Endometrium (tissue), 2 donors: ENCODE measurements around the gene SFTPB.
A peak's percentile ranks its signal among the peaks of the same experiment; 100 is the strongest.
"Not testable (repeated sequence)": the region's sequence is repeated elsewhere in the genome, so short reads cannot be mapped to it uniquely, and the experiment has no call there.

Experiments used
- FAIRE-seq: peaks from 2 replicates; lab custom pipeline; 2012; peaks lifted over from hg19 to GRCh38; lab: Jason Lieb, UNC
- donor health status: control.
- donor health status: control.

The SFTPB gene

DNA sequence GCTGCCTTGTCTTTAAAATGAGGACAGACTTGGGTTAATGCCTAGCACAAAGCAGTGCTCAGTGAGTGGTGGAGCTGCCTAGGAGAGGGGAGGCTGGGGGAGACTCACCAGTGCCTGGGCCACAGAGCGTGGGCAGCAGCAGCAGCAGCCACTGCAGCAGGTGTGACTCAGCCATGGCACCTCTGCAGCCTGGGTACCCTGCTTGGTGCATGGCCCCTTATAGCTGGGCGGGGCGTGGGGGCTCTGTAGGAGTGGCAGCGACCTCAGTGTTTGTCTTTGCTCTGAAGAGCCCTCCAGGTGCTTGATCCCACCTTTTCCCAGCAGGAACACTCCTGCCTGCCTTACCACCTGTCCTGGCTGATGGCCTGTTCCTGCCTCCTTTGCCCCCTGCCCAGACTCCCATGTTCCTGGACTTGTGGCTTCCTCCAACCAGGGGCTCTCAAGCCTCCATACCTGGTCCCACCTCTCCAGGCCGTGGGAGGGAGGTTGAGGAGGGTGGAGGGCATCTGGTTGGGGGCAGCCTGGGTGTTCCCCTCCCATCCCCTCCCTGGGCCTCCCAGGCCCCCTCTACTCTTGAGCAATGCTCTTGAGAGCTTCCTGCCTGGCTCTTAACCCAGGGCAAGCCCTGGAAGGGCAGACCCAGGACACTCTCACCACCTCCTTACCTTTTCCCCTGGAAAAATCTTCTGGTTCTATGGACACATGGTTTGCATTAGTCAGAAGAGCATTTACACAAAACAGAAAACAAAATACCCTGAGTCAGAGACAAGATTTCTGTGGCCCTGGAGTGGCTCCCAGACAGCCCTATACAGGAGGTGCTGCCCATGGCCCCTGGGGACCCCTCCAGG, at the start of gene SFTPB:
Gene SFTPB (minus strand): TSS at position 191 of the 848 bp plus-strand sequence. CDS start 16 bp downstream, at position 175.
- FAIRE-seq, result no peak

DNA sequence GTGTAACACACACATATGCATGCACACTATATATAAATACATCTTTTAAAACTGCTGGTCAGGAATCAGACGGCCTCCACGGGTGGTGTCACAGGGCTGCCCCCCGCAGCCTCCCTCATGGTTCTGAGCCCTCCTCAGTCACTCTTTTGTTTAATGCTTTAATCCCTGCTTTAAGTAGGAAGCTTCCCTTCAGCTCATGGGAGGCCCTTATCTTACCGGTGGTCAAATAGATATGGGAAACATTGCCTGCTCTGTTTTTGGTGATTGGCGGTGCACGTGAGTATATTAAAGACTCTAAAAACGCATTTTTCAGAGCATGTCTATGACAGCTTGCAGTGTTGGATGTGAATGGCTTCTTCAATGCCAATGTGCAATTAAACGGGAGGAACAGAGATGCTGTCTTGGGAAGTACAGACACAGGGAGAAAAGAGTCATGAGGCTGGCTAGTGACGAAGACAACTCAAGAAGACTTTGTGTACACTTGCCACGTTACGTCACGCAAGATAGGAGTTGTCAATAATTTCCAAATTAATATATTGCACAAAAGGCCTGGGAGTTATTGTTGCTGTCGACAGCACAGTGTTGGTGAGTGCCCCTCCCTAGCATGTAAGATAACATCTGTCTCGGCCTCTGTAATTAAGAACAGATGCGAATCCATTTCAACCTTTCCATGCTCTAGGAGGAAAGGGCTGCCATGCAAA, 49.5 kb upstream of the SFTPB start:
- no peak for FAIRE-seq

DNA sequence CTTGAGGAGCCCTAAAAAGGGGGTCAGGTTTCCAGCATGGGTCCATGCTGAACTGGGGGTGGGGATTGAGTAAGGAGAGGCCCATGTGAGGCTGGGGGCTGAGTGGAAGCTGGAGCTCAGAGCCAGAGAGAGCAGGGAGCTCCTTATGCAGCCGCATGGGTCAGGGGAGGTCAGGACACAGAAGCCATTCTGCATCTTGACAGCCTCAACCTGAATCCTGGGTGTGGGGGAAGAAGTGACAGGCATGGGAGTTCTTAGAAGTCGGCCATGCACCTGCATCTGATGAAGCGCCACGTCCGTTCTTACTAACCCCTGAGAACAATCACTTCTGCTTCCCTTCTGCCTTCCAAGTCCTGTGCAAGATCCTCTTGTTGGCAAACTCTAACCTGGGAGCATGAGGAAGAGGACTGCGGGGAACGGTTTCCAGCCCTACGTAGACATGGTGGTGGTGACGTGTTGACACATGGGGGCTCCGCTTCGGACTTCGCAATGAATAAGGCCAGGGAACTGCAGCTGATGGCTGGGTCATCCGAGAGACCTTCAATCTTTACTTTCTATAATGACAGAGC, 48.4 kb upstream of the SFTPB start:
- FAIRE-seq, result no peak

DNA sequence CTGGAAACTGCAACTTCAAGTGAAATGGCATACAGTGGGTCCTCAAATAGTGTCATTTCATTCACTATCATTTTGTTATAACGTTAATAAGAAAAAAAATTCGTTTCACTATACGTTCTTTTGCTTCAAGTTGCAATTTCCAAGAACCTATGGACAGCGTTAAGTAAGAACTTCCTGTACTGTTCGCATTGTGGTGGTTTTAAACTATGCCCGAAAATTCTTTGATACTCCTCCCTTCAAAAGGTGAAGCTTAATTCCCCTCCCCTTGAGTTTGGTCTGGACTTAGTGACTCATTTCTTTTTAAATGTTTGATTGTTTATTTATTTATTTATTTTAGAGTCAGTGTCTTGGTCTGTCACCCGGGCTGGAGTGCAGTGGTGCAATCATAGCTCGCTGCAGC, 46.8 kb upstream of the SFTPB start:
- no peak for FAIRE-seq

DNA sequence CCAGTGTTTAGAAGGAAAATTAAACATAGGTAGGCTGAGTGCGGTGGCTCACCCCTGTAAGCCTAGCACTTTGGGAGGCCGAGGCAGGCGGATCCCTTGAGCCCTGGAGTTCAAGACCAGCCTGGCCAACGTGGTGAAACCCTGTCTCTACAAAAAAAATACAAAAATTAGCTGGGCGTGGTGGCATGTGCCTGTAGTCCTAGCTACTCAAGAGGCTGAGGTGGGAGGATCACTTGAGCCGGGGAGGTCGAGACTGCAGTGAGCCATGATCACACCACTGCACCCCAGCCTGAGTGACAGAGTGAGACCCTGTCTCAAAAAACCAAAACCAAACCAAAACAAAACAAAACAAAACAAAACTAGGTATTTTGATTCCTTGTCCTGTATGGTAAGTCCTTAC, 46.4 kb upstream of the SFTPB start:
- FAIRE-seq, result not testable (repeated sequence)

DNA sequence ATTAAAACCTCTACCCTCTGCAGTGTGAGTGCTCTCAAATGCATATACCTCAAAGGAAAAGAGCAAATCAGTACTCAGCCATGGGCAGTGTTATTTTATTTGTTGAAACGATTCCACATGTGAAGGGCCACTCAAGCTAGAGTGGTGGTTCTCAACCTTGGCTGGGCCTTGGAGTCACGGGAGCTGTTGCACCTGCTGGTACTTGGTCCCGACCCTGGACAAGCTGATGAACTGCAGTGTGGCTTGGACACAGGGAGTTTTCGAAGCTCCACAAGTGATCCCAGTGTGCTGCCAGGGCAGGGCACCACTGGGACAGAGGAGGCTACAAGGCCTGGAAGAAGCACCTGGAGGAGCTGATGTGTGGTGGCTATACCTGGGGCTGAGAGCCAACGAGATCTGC, 45.8 kb upstream of the SFTPB start:
- no peak for FAIRE-seq

DNA sequence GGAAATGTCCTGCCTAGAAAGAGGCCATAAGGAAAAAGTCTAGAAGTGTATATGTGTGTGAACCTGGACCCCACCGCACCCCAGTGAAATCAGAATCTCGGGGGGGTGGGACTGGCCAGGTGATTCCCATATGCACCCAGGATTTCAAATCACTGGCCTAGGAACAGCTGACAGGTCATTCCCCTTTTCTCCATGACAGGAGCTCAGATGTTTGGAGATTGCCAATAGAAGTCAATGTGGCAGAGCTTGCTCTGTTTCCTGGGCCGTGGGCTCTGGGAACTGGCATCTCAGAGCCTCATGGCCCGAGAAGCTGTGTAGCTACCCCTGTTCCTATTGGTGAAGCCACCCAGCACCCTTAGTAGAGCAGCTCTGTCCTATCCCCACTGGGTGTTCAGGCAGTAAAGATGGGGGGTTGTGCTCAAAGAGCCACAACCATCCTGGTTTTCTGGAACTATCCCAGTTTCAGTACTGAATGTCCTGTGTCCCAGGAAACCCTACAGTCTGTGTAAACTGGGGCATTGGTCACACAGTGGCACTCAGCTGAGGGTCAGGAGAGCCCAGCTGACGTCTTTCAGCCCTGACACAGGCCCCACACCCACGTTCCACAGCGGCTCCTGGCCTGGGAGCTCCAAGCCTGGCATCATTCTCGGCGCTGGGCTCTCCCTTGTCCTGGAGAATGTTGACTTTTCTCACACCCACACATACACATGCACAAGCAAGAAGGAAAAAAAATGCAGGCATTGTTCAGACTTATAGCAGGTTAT, 45.0 kb upstream of the SFTPB start:
- FAIRE-seq, result no peak

DNA sequence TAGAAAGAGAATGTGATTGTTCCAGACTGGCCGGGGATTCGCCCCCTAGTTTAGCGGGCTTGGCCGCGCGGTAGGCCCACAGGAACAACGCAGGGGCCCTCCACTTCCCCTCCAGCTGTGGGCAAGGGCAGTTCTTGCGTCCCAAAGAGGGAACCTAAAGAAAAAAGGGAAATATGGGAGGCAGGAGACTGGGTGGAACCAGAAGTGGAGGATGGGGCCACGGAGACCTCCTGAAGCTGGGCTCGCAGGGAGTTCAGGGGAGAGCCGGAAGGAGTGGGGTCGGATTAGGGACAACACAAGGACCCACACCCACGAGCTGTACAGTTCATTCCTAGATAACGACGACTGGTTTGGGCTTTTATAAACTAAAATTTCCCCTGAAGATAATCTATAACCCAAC, 44.3 kb upstream of the SFTPB start:
- no peak for FAIRE-seq

DNA sequence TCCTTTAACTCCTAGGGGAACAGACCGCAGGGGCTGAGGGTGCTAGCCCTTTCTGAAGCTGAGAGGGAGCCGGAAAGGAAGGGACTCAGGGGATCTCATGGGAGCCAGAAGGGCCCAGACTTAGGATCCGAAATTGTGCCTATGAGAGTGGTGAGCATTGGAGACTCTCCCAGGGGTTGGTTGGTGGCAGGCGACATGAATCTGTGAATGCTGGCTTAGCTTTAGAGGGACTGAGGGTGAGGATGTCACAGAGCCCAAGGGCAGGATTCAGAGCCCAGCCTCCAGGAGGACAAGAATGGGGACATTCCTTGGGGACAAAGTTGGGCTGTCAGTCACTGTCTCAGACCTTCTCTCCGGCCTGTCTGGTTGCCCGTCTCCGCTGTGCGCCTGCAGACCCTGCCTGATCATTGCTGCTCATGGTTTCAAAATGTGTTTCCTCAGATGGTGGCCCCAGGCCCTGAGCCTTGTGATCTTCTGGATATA, 43.6 kb upstream of the SFTPB start:
- FAIRE-seq, result no peak

DNA sequence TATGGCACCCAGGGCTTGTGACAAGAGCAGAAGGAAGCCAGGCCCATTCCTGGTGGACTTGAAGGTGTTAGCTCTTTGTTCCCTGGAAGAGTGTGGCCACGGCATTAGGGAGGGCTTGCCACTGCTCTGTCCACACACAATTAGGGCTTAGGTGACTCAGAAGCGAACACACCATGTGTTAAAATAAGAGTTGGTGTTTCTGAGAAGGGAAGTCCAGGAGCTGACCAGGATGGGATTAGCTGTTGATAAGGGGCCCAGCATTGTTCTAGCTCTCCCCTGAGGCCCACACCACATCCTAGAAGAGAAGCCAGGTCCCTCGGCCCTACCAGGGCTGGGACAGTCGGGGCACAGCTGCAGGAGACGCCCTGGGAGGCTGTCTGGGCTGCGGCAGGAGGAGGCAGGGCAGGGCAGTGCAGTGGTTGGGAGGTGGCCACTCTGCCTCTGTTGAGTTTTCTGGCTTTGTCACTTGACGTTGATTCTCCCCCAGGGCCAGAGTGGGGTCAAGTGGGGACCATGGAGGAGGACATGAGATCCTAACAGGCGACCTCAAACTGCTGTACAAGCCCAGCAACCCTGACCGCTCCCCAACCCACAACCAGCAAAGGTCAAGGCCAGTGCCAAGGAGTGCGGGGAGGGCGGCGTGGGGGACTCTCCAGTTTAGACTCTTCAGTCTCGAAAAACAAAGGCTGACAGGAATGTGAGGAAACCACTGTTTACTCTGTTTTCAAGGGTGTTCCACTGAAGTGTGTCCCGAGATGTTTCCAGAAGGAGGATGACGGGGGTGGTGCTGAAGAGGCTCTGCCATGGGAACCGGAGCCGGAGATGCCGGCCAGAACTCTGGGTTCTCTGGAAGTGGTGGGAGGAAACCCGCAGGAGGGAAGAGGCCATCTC, 42.9 kb upstream of the SFTPB start:
- FAIRE-seq, result no peak

DNA sequence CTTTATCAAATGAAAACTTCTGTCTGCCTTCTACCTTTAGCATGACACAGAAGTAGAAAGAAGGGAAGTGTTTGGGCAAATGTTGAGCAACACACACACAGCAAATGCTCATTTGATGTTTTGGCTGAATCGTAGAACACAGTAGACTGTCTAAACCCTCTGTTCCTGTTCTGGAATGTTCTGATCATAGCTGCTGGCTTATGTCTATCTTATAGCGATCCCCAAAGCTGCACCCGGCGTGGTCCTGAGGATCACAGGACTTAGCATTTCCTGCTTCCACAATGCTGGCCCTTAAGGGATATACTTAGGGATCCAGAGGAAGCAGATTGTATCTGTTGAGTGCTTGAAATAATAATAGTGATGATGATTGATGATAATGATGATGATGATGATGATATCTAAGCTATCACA, 41.4 kb upstream of the SFTPB start:
- no peak for FAIRE-seq

DNA sequence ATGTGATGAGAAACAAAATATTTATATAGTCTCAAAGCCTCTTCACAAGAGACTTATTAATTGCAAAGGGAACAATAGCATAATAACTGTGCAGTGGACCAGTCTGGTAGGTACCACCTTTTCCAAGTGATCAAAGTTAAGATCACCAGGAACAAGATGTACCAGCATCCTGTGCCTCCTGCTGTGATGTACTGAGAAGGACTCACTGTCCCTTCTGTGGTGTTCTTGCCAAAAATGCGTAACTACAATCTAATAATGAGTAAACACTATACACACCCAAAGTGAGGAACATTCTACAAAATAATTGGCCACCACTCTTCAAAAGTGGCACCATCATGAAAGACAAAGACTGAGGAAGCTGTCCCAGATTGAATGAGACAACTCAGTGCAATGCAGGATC, 40.6 kb upstream of the SFTPB start:
- FAIRE-seq, result no peak

DNA sequence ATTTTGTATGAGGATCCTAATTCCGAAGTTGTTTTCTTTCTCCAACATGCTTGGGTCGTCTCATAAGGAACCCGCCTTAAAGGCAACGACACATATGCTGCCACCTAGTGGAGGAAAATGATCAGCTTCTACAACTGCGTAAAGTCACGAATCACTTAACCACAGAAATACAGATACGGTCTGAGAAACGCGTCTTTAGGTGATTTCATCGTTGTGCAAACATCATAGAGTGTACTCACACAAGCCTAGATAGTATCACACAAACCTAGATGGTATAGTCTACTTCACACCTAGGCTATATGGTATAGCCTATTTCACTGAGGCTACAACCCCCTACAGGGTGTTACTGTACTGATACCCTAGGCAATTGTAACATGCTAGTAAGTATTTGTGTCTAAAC, 39.3 kb upstream of the SFTPB start:
- FAIRE-seq, result peak; percentile 72

DNA sequence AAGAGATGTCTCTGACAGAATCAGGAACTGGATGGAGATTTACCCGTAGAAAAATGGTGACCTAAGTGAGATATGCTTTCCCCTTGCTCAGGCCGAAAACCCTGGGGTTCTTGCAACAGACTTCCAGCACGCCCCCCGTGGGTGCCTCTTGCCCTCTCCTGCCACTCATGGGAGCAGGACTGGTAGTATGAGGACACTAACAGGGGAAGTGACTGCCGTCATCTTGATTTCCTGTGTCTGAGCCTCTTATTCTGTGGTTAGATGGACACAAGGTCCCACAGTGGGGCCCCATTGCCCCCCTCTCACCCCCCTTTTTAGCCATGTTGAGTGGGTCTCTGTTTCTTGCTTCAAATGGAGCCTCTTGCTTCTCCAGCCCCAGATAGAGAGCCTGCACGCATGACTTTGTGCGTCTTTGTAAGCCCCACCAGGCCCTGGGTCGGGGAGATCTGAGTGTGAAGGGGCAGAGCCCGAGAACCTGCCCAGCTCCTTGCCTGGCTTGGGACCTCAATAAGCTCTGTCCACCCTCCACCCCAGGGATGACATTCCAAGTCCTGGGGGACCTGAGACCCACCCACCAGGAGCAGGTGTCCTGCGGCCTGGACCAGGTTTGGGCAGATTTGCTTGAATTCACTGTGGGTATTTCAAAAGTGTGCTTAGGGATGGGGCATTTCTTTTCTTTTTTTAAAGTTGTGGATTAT, 38.7 kb upstream of the SFTPB start:
- no peak for FAIRE-seq

DNA sequence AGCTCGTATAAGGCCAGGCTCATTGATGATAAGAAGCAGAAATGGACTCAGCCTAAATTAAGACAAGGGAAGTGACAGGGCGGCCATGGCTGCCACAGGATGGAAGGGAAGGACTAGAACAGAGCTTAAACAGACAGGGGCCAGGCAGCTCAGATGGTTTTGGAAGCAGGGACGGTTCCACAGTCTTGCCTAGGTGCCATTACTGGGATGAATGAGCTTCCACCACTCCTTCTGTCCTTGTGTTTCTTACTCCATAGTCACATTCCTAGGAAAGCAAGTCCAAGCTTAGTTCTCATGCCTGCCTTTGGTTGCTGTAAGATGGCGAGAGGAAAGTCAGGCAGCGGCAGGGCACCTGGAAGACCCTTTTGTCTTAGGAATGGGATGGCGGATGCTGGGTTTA, 38.1 kb upstream of the SFTPB start:
- no peak for FAIRE-seq

DNA sequence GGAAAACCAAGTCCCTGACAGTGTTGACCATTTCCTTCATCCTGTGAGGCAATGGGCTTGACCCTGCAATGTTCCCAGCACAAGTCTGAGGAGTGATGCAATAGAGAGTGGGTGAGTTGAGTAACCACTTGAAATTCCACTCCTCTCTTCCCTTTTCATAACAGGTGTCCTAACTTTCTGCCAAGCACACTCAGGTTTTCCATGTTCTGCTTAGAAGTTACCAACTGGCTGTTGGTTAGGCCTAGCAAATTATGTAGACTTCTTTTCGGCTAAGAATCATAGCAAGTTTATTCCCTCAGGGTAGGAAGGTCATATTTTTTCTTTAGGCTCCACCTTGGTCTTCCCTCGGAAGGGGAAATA, 37.7 kb upstream of the SFTPB start:
- FAIRE-seq, result no peak

DNA sequence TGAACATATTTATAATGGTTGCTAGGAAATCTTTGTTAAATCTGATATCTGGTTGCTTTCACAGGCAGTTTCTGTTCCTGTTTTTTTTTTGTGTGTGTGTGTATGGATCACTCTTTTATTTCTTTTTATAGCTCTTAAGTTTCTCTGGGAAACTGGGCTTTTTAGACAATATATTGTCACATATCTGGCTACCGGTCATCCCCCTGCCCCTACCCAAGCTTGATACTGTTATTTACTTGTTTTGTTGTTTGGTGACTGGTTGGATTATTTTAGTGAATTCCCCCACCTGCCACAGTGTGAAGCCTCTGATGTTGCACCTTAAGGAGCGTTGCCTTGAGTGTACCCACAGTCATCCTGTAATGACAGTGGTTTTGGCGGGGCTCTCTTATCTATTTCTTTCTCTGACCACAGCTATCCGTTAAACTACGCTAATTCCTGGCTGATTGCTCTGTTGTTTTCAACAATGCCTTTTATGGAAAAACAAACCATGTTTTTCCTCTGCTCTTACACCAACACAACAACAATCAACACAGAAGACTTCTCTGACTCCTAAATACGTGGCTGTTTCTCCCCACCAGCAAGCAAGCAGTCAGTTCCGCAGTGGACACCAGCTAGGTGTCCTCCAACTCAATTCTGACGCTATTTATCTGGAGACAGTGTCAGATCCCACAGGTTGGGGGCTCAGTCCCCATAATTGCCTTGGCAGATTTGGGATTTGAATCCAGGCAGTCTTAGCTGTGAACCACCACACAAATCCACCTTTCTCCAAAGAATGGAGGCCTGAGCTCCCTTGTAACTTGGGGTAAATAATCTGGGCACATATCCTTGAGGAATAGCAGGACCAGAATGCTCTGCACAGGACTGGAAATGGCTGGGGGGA, 37.0 kb upstream of the SFTPB start:
- no peak for FAIRE-seq

DNA sequence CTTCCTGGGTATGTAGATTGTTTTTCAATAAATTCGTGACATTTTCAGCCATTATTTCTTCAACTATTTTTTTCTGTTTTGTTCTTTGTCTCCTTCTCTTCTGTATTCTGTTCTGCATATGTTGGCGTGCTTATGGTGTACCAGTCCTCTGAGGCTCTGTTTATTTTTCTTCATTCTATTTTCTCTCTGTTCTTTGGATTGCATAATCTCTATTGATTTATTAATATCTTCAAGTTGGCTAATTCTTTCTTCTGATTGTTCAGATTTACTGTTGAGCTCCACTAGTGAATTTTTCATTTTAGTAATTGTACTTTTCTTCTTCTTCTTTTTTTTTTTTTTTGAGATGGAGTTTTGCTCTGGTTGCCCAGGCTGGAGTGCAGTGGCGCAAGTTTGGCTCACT, 36.0 kb upstream of the SFTPB start:
- FAIRE-seq, result no peak

DNA sequence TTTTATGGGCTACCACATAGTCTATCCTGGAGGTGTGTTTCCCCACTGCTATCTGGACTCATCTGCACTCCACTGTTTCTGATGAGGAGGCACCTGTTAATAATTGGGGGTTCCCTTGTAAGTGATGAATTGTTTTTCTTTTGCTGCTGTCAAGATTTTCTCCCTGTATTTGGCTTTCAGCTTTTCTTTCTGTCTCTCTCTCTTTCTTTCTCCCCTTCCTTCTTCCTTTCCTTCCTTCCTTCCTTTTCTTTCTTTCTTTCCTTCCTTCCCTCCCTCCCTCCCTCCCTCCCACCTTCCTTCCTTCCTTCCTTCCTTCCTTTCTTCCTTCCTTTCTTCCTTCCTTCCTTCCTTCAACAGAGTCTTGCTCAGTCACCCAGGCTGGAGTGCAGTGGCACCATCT, 35.3 kb upstream of the SFTPB start:
- no peak for FAIRE-seq

DNA sequence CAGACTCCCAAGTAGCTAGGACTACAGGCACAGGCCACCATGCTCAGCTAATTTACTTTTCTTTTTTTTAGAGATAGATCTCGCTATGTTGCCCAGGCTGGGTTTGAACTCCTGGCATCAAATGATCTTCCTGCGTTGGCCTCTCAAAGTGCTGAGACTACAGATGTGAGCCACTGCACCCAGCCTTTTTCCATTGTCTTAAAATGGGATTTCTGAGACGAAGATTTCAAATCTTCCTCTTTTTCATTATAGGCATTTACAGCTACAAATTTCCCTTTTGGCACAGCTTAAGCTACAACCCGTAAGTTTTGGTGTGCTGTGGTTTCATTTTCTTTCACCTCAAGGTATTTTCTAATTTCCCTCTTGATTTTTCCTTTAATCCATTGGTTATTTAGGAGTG, 34.8 kb upstream of the SFTPB start:
- no peak for FAIRE-seq
